Inflammatory macrophage treated with lipopolysaccharide for 4 hours (primary cell): ENCODE measurements around the gene C19orf25.
A peak's percentile ranks its signal among the peaks of the same experiment; 100 is the strongest.

Experiments used
- DNase-seq: peaks from one replicate; pipeline ENCODE4 v3.0.0-alpha.2; 2020

Gene C19orf25

GRCh38 chr19:1474765-1475351, 4.2 kb downstream of the C19orf25 start:
- no peak for DNase-seq

- DNase-seq, result no peak
Observed at GRCh38 chr19:1474011-1474764, 4.8 kb downstream of the C19orf25 start.

GRCh38 chr19:1473085-1473851, 5.7 kb downstream of the C19orf25 start:
- DNase-seq, result no peak

GRCh38 chr19:1472231-1473084, 6.6 kb downstream of the C19orf25 start:
- DNase-seq, result no peak

- peak; percentile 19 for DNase-seq
Observed at GRCh38 chr19:1471515-1472160, 7.4 kb downstream of the C19orf25 start.

- DNase-seq, result no peak
Observed at GRCh38 chr19:1471010-1471514, 8.0 kb downstream of the C19orf25 start.

- peak; percentile 17 for DNase-seq
Observed at GRCh38 chr19:1470305-1471009, 8.6 kb downstream of the C19orf25 start.

GRCh38 chr19:1470055-1470304, 9.0 kb downstream of the C19orf25 start:
- no peak for DNase-seq

- DNase-seq, result no peak
Observed at GRCh38 chr19:1469255-1470054, 9.6 kb downstream of the C19orf25 start.

- DNase-seq, result peak; percentile 35
Observed at GRCh38 chr19:1468821-1469254, 10.2 kb downstream of the C19orf25 start.

GRCh38 chr19:1468274-1468820, 10.7 kb downstream of the C19orf25 start:
- no peak for DNase-seq

- no peak for DNase-seq
Observed at GRCh38 chr19:1467490-1468273, 11.3 kb downstream of the C19orf25 start.

GRCh38 chr19:1467215-1467489, 11.9 kb downstream of the C19orf25 start:
- DNase-seq, result no peak

GRCh38 chr19:1466461-1467214, 12.4 kb downstream of the C19orf25 start:
- no peak for DNase-seq

- no peak for DNase-seq
Observed at GRCh38 chr19:1466018-1466460, 13.0 kb downstream of the C19orf25 start.

GRCh38 chr19:1465191-1466016, 13.6 kb downstream of the C19orf25 start:
- DNase-seq, result peak; percentile 57

GRCh38 chr19:1461862-1462261, 17.2 kb downstream of the C19orf25 start:
- DNase-seq, result no peak
